Right renal cortex interstitium (tissue), 3 donors: ENCODE results near the gene FTO. TPM values are rescaled to one million over a fixed set of nuclear protein-coding genes. Genes with fewer than 3 reads are reported as not detected.
"Not testable (repeated sequence)": the region's sequence is repeated elsewhere in the genome, so short reads cannot be mapped to it uniquely, and the experiment has no call there.

Source experiments
- DNase-seq, 3 donors: peaks; one replicate each; pipeline ENCODE4 v3.0.0-alpha.2; 2013; ENCODE audit warnings: low read depth in 3 of 3, low spot score in 2 of 3
- polyA plus RNA-seq, 3 donors: library from polyadenylated mRNA; unstranded; fragments of 120-200 nt; gene quantifications; one replicate each; pipeline ENCODE4 v1.2.1, GENCODE V29; 2013; ENCODE audit not compliant: insufficient read length in 3 of 3

Gene FTO
- polyA plus RNA-seq = 100 to 1,000 TPM in 1 of 3 donors, 10 to 100 TPM in 2; 91.4 to 104 (median 92.7) TPM

GRCh38 chr16:53703590-53704444 is at the start of gene FTO, which contains the start of gene RPGRIP1L:
Gene FTO, plus strand, starts transcription at chr16:53704156.
Gene RPGRIP1L, minus strand, starts transcription at chr16:53703859. Its CDS starts 3,136 bp downstream, at chr16:53700723.
- DNase-seq = peak; percentile 98 to 99 (median 99)

- no peak for DNase-seq
These were observed 49.0 kb upstream of the FTO start for GRCh38 chr16:53654946-53655345.

GRCh38 chr16:53662072-53662471 is 41.9 kb upstream of the FTO start:
- DNase-seq = no peak

GRCh38 chr16:53664724-53665345 is 39.1 kb upstream of the FTO start:
- no peak for DNase-seq

- no peak for DNase-seq
These were observed 37.1 kb upstream of the FTO start for GRCh38 chr16:53666786-53667415.

GRCh38 chr16:53668869-53669268 is 35.1 kb upstream of the FTO start:
- DNase-seq = no peak

GRCh38 chr16:53672461-53672860 is 31.5 kb upstream of the FTO start:
- no peak for DNase-seq

GRCh38 chr16:53673189-53673588 is 30.8 kb upstream of the FTO start:
- DNase-seq = no peak

- no peak for DNase-seq
These were observed 25.8 kb upstream of the FTO start for GRCh38 chr16:53678155-53678554.

GRCh38 chr16:53678756-53679343 is 25.1 kb upstream of the FTO start:
- DNase-seq = no peak

- DNase-seq = no peak
These were observed 23.2 kb upstream of the FTO start for GRCh38 chr16:53680756-53681155.

GRCh38 chr16:53681354-53681753 is 22.6 kb upstream of the FTO start:
- no peak for DNase-seq

GRCh38 chr16:53685334-53685733 is 18.6 kb upstream of the FTO start:
- not testable (repeated sequence) for DNase-seq

- DNase-seq = no peak
These were observed 17.2 kb upstream of the FTO start for GRCh38 chr16:53686710-53687109.

- no peak for DNase-seq
These were observed 14.3 kb upstream of the FTO start for GRCh38 chr16:53689636-53690035.

GRCh38 chr16:53690771-53691170 is 13.2 kb upstream of the FTO start:
- DNase-seq = no peak

- DNase-seq = no peak
These were observed 11.8 kb upstream of the FTO start for GRCh38 chr16:53692146-53692545.

GRCh38 chr16:53693320-53693719 is 10.6 kb upstream of the FTO start:
- DNase-seq = no peak

GRCh38 chr16:53695070-53695469 is 8.9 kb upstream of the FTO start:
- no peak for DNase-seq

- DNase-seq = not testable (repeated sequence)
These were observed 5.7 kb upstream of the FTO start for GRCh38 chr16:53698271-53698670.

- DNase-seq = no peak
These were observed 473 bp downstream of the FTO start for GRCh38 chr16:53704445-53704813.
